Natural killer cell (primary cell): ENCODE results near the gene ARMH1. TPM values are rescaled to one million over a fixed set of nuclear protein-coding genes. Genes with fewer than 3 reads are reported as not detected.

Experiments
- ATAC-seq, 3 donors: fragments of 150-1000 bp in 2 of 3; fragments of 200-7000 bp in 1 of 3; cut with Tn5 transposase; 1 replicate in 1 of 3; 2 replicates in 2 of 3; pipeline ENCODE4 v1.10.0; 2021; ENCODE audit warnings: mild to moderate bottlenecking in 2 of 3, moderate library complexity in 2 of 3
- DNase-seq, 2 donors: peaks; one replicate each; pipeline versions ENCODE4 v3.0.0 to v3.0.0-alpha.2; 2013 to 2021; ENCODE audit warnings: mixed read lengths in 1 of 2
- H3K27ac ChIP-seq: one replicate; pipeline ENCODE4 v1.5.1; 2013; ENCODE audit warnings: mild to moderate bottlenecking, low read length
- H3K27me3 ChIP-seq: one replicate; pipeline ENCODE4 v1.6.1; 2013; ENCODE audit warnings: low read length; ENCODE audit not compliant: control insufficient read depth, insufficient read depth
- H3K36me3 ChIP-seq: one replicate; pipeline ENCODE4 v1.6.1; 2013; ENCODE audit warnings: low read length; ENCODE audit not compliant: control insufficient read depth, insufficient read depth
- H3K4me1 ChIP-seq: one replicate; pipeline ENCODE4 v1.6.1; 2013; ENCODE audit warnings: low read length; ENCODE audit not compliant: control insufficient read depth, insufficient read depth
- H3K4me3 ChIP-seq: one replicate; pipeline ENCODE4 v1.5.1; 2013; ENCODE audit warnings: low read length
- H3K9me3 ChIP-seq: one replicate; pipeline ENCODE4 v1.6.1; 2013; ENCODE audit warnings: low read length; ENCODE audit not compliant: control insufficient read depth, insufficient read depth
- H3K27ac Mint-ChIP-seq, 2 donors: one replicate each; pipeline ENCODE4 v1.8.0; 2022; ENCODE audit warnings: mild to moderate bottlenecking in 2 of 2, mixed read lengths in 2 of 2, moderate library complexity in 1 of 2
- H3K27me3 Mint-ChIP-seq, 2 donors: one replicate each; pipeline ENCODE4 v1.8.0; 2022; ENCODE audit warnings: low read depth in 2 of 2, mixed read lengths in 2 of 2
- H3K36me3 Mint-ChIP-seq: one replicate; pipeline ENCODE4 v1.8.0; 2022; ENCODE audit warnings: mixed read lengths
- H3K4me1 Mint-ChIP-seq, 2 donors: one replicate each; pipeline ENCODE4 v1.8.0; 2022; ENCODE audit warnings: mixed read lengths in 2 of 2
- H3K4me3 Mint-ChIP-seq: one replicate; pipeline ENCODE4 v1.8.0; 2022; ENCODE audit warnings: mild to moderate bottlenecking, moderate library complexity, mixed read lengths
- H3K9me3 Mint-ChIP-seq, 2 donors: one replicate each; pipeline ENCODE4 v1.8.0; 2022; ENCODE audit warnings: mixed read lengths in 2 of 2
- CTCF ChIP-seq: fragments of 200-600 bp; IDR thresholded peaks from one replicate; pipeline ENCODE4 v1.8.0; 2022; ENCODE audit warnings: antibody characterized with exemption
- WGBS: methylation state at CpG from one replicate; pipeline ENCODE4 v1.1.7; 2013; ENCODE audit warnings: missing lambda C conversion rate; ENCODE audit not compliant: insufficient coverage; 5-methylcytosine and 5-hydroxymethylcytosine counted together
- intact Hi-C: fragments of 100-400 bp; cut with micrococcal nuclease; formaldehyde crosslinking; loops from one replicate; pipeline ENCODE4 v1.14.2; 2022
- total RNA-seq, 4 donors: library from RNA; stranded (reverse); fragments of 120-200 nt in 1 of 4; gene quantifications; one replicate each; pipeline versions ENCODE4 v1.2.3 to v1.2.4, GENCODE V29; 2013 to 2022

ARMH1 gene
- total RNA-seq, 3 donors from 2014 or later (not counting 1 experiment from before 2014, with no cell fraction given), result 1.5 to 25.5 (median 5.0) TPM

DNA sequence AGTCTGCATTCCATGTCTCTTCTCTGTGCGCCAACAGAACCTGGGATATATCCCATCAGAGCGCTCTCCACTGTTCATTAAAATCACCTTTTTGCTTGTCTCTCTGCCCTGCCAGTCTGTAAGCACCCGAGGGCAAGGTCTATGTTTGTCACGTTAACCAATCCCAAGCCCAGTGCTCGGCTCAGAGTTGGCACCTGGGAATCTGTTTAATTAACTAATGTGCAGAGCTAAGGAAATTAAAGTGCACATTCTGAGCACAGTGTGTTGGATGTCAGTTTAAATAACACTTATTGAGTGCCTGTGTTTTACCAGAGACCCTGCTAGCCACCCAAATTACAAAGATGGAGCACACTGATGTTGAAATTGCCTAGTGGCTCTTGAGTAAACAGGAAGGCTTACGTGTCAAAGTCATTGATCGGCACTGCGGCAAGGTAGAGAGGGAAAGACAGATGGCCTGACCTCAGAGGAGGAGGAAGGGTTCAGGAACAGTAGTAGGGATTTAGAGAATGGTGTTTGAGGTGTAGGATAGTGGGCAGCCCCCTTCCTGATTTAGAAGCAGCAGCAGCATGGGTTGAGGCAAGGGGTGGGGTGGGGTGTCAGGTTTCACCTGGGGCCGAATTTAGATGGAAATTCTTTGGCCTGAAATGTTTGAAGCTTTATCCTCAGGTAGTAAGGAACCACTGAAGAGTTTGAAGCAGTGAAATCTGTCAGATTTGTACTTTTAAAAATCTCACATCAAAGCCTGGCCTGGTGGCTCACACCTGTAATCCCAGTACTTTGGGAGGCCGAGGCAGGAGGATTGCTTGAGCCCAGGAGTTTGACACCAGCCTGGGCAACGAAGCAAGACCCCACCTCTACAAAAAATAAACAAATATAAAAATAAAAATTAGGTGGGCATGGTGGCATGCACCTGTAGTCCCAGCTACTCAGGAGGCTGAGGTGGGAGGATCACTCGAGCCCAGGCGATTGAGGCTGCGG lies 7.7 kb downstream of the ARMH1 start:
- no peak for TF ChIP-seq CTCF
- Mint-ChIP-seq H3K4me1 (no peaks in the 10 kb centered on the region), H3K4me3 (no peak overlapping the region), H3K9me3 (no peaks in the 10 kb centered on the region), H3K36me3 (no peaks in the 10 kb centered on the region), H3K27ac (no peak overlapping the region), H3K27me3 (no peaks in the 10 kb centered on the region)
- 97% methylated on average over 13 of the region's 14 CpGs for WGBS
- no peak overlapping the region for H3K27ac ChIP-seq
- no peak overlapping the region for H3K4me3 ChIP-seq
- no peaks in the 10 kb centered on the region for H3K9me3 ChIP-seq
- DNase-seq (no peak), ATAC-seq (no peak)
- H3K36me3 ChIP-seq, result no peaks in the 10 kb centered on the region
- intact Hi-C loops, result no loop called here
- peaks cover 5% of the 10 kb centered on the region for H3K4me1 ChIP-seq
- H3K27me3 ChIP-seq, result no peaks in the 10 kb centered on the region

GRCh38 chr1:44682883-44683265 lies 8.4 kb downstream of the ARMH1 start:
- Histone ChIP-seq H3K9me3 (no peaks in the 10 kb centered on the region), H3K4me3 (no peak overlapping the region), H3K27me3 (no peaks in the 10 kb centered on the region), H3K4me1 (peaks cover under 1% of the 10 kb centered on the region), H3K36me3 (no peaks in the 10 kb centered on the region), H3K27ac (no peak overlapping the region)
- Mint-ChIP-seq H3K4me3 (no peak overlapping the region), H3K36me3 (no peaks in the 10 kb centered on the region), H3K4me1 (no peaks in the 10 kb centered on the region), H3K9me3 (no peaks in the 10 kb centered on the region), H3K27me3 (no peaks in the 10 kb centered on the region), H3K27ac (no peak overlapping the region)
- 95% methylated on average over 3 of the region's 3 CpGs for WGBS
- no peak for TF ChIP-seq CTCF
- ATAC-seq (no peak), DNase-seq (no peak)
- intact Hi-C loops, result no loop called here

DNA sequence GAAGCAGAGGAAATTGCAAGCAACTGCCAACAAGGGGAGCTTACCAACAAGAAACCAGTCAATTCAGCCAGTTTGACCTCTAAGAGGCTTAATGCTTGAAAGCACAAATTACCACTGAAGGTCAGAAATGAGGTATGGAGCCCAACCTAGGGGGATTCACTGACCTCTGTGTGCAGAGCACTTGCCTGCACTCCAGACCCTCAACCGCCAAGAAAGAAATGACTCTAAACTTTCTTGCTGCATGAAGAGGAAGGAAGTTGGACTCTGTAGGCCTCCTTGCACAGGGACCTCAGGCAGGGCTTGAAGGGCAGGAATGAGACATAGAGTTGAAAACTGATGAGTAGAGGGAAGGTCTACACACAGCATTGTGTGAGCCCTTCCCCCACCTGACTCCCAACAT lies 10.0 kb downstream of the ARMH1 start:
- Histone ChIP-seq H3K36me3 (no peaks in the 10 kb centered on the region), H3K27ac (no peak overlapping the region), H3K4me3 (no peak overlapping the region), H3K9me3 (no peaks in the 10 kb centered on the region), H3K4me1 (no peaks in the 10 kb centered on the region), H3K27me3 (no peaks in the 10 kb centered on the region)
- TF ChIP-seq CTCF, result no peak
- no peaks in the 10 kb centered on the region for H3K9me3 Mint-ChIP-seq
- no peaks in the 10 kb centered on the region for H3K27me3 Mint-ChIP-seq
- no peak overlapping the region for H3K27ac Mint-ChIP-seq
- intact Hi-C loops, result no loop called here
- 67% methylated on average over 1 of the region's 1 CpG for WGBS
- H3K36me3 Mint-ChIP-seq, result no peaks in the 10 kb centered on the region
- no peaks in the 10 kb centered on the region for H3K4me1 Mint-ChIP-seq
- no peak overlapping the region for H3K4me3 Mint-ChIP-seq
- no peak for DNase-seq
- ATAC-seq, result no peak
